CD4-positive, CD25-positive, alpha-beta regulatory T cell (primary cell): ENCODE measurements around the gene KCNJ16. TPM values are rescaled to one million over a fixed set of nuclear protein-coding genes. Genes with fewer than 3 reads are reported as not detected.
A peak's percentile ranks its signal among the peaks of the same experiment; 100 is the strongest.

Source experiments
- ATAC-seq, 2 donors: fragments of 150-1000 bp; cut with Tn5 transposase; one replicate each; pipeline ENCODE4 v1.10.0; 2021; ENCODE audit warnings: low read depth in 2 of 2, moderate number of reproducible peaks in 2 of 2, moderate library complexity in 1 of 2
- DNase-seq, 3 donors: peaks; one replicate each; pipeline versions ENCODE4 v3.0.0 to v3.0.0-alpha.2; 2012 to 2022; ENCODE audit warnings: mixed read lengths in 1 of 3
- H3K27ac ChIP-seq: one replicate; pipeline ENCODE4 v1.7.0; 2013; ENCODE audit warnings: mild to moderate bottlenecking, low read length; ENCODE audit not compliant: insufficient read depth, poor library complexity, severe bottlenecking
- H3K27me3 ChIP-seq: one replicate; pipeline ENCODE4 v1.7.0; 2013; ENCODE audit warnings: low read length; ENCODE audit not compliant: control insufficient read depth, insufficient read depth
- H3K36me3 ChIP-seq: one replicate; pipeline ENCODE4 v1.7.0; 2013; ENCODE audit warnings: mild to moderate bottlenecking, low read length, moderate library complexity; ENCODE audit not compliant: control insufficient read depth, insufficient read depth
- H3K4me1 ChIP-seq: 2 replicates; pipeline ENCODE4 v1.7.0; 2013; ENCODE audit warnings: mild to moderate bottlenecking, low read length; ENCODE audit not compliant: insufficient read depth, control insufficient read depth, poor library complexity, severe bottlenecking
- H3K4me3 ChIP-seq: one replicate; pipeline ENCODE4 v1.7.0; 2013; ENCODE audit warnings: low read depth, mild to moderate bottlenecking, low read length, moderate library complexity
- H3K9me3 ChIP-seq, 2 experiments: 1 replicate in 1 of 2; 2 replicates in 1 of 2; pipeline ENCODE4 v1.7.0; 2013; ENCODE audit warnings: low read length in 2 of 2, mild to moderate bottlenecking in 1 of 2, moderate library complexity in 1 of 2; ENCODE audit not compliant: control insufficient read depth in 2 of 2
- H3K27ac Mint-ChIP-seq, 3 donors: one replicate each; pipeline ENCODE4 v1.8.0; 2020 to 2022; ENCODE audit warnings: mild to moderate bottlenecking in 3 of 3, mixed read lengths in 3 of 3, moderate library complexity in 2 of 3
- H3K27me3 Mint-ChIP-seq: one replicate; pipeline ENCODE4 v1.8.0; 2022; ENCODE audit warnings: mild to moderate bottlenecking, mixed read lengths
- H3K36me3 Mint-ChIP-seq: one replicate; pipeline ENCODE4 v1.8.0; 2020; ENCODE audit warnings: mixed read lengths
- H3K4me1 Mint-ChIP-seq, 4 donors: one replicate each; pipeline ENCODE4 v1.8.0; 2020 to 2022; ENCODE audit warnings: mixed read lengths in 4 of 4, mild to moderate bottlenecking in 1 of 4
- H3K4me3 Mint-ChIP-seq, 4 donors: one replicate each; pipeline ENCODE4 v1.8.0; 2020 to 2022; ENCODE audit warnings: mild to moderate bottlenecking in 4 of 4, mixed read lengths in 4 of 4, moderate library complexity in 3 of 4
- H3K9me3 Mint-ChIP-seq, 7 donors: one replicate each; pipeline ENCODE4 v1.8.0; 2020 to 2022; ENCODE audit warnings: mixed read lengths in 7 of 7, mild to moderate bottlenecking in 3 of 7, moderate library complexity in 2 of 7
- polyA plus RNA-seq, 4 donors: library from polyadenylated mRNA; unstranded; fragments of 300-500 nt; fragmentation: Illumina TruSeq; gene quantifications; one replicate each; pipeline ENCODE4 v1.2.3, GENCODE V29; 2021
- total RNA-seq: library from RNA; stranded (reverse); gene quantifications from one replicate; pipeline ENCODE4 v1.2.3, GENCODE V29; 2022

Gene KCNJ16
- total and polyA plus RNA-seq, 5 donors from 2014 or later, result not detected

DNA sequence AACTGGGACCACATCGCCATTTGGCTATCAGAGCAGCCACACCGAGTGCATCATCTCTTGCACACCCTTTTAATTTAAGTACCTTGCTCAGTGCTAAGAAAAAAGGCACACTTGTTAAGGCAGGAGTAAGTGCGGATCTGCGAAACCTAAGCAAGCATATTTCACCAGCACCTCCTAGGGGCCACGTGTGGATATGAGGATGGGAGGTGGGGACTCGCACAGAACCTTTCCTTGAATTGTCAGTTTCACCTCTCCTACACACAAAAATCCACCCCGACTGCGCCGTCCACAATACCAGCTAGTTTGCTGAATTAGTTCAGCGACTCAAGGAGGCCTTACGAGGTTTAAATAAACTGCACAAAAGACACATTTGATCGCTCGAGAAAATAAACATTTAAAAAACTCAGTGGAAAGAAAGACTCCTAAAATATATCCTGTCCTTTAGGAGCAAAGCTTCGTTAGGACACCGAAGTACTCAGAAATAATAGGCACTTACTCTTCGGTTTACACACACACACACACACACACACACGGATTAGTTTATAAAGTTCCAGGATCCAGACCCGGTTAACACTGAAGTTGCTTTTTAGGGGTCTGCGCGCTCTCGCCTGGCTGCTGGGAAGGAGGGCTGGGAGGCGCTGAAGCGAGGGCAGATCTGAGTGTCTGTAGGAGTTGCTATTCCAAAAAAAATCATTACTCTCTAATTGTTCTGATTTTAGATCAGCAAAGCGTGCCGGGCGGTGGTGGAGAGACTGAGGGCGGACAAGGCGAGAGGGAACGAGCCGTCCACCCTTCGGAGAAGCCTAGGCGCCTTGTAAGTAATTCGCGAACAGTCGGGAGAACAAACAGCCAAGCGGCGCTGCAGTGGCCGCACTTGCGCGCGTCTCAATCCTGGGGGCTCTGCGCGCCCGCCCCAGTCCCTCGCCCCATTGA is 93.3 kb downstream of the KCNJ16 start:
- Mint-ChIP-seq H3K4me1 (peaks cover 0 to 15% (median 10%) of the 10 kb centered on the region in 4 donors), H3K36me3 (no peaks in the 10 kb centered on the region), H3K9me3 (peaks cover 0 to 7% (median 0%) of the 10 kb centered on the region in 7 donors), H3K27ac (no peak overlapping the region), H3K4me3 (peak overlapping the region in 2 of 4 donors; percentile 40 to 59), H3K27me3 (peaks cover 57% of the 10 kb centered on the region)
- Histone ChIP-seq H3K36me3 (no peaks in the 10 kb centered on the region), H3K4me1 (no peaks in the 10 kb centered on the region), H3K9me3 (no peaks in the 10 kb centered on the region), H3K27ac (no peak overlapping the region), H3K4me3 (no peak overlapping the region), H3K27me3 (peaks cover 25% of the 10 kb centered on the region)
- no peak for ATAC-seq
- DNase-seq, result peak in 1 of 3 donors; percentile 30

DNA sequence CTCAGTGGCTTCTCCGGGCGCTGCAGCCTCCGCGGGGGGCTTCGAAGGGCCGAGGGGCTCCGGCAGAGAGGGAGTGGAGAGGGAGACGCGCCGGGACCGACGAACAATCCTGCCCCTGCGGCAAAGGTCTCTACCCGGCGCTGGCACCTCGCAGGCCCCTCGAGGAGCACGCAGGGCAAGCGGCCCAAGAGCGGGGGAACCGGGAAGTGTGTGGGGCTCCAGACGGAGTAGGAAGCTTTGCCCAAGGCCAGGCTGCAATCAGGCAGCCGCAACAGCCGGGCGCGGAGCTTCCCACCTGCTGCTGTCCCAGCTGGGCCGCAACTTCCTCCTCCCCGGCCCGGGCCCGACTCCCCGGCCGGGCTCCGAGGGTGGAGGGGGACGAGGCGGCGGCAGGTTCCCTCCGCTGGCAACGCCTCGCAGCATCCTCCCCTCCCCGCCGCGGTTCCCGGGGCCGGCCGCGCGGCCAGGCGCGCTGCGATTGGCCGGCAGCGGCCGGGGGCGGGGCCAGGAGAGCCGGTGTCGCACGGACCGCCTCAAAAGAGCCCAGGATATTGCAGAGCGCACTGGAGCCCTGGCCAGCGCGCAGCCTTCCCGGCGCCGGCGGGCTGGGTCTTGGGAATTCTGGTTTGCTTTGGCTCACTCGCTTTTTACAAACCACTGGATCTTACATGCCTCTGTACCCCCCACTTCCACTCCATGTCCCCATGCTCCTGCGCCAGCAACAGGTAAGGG is 94.1 kb downstream of the KCNJ16 start, which contains the start of gene KCNJ2:
TSS of gene KCNJ2 (plus strand) at position 556 of the 732 bp plus-strand sequence. CDS start 5,508 bp downstream, outside the sequence.
- Mint-ChIP-seq H3K4me3 (peak within 1 kb of the TSS in 3 of 4 donors; percentile 46 to 76 (median 68)), H3K36me3 (no peaks in the 10 kb centered on the region), H3K4me1 (peaks cover 0 to 15% (median 10%) of the 10 kb centered on the region in 4 donors), H3K27ac (no peak within 1 kb of the TSS), H3K27me3 (peaks cover 53% of the 10 kb centered on the region), H3K9me3 (peaks cover 0 to 7% (median 0%) of the 10 kb centered on the region in 7 donors)
- DNase-seq (peak in 2 of 3 donors; percentile 2 to 60), ATAC-seq (peak; percentile 48 to 59)
- Histone ChIP-seq H3K27ac (no peak within 1 kb of the TSS), H3K27me3 (peaks cover 25% of the 10 kb centered on the region), H3K36me3 (no peaks in the 10 kb centered on the region), H3K4me1 (no peaks in the 10 kb centered on the region), H3K4me3 (no peak within 1 kb of the TSS), H3K9me3 (no peaks in the 10 kb centered on the region)

DNA sequence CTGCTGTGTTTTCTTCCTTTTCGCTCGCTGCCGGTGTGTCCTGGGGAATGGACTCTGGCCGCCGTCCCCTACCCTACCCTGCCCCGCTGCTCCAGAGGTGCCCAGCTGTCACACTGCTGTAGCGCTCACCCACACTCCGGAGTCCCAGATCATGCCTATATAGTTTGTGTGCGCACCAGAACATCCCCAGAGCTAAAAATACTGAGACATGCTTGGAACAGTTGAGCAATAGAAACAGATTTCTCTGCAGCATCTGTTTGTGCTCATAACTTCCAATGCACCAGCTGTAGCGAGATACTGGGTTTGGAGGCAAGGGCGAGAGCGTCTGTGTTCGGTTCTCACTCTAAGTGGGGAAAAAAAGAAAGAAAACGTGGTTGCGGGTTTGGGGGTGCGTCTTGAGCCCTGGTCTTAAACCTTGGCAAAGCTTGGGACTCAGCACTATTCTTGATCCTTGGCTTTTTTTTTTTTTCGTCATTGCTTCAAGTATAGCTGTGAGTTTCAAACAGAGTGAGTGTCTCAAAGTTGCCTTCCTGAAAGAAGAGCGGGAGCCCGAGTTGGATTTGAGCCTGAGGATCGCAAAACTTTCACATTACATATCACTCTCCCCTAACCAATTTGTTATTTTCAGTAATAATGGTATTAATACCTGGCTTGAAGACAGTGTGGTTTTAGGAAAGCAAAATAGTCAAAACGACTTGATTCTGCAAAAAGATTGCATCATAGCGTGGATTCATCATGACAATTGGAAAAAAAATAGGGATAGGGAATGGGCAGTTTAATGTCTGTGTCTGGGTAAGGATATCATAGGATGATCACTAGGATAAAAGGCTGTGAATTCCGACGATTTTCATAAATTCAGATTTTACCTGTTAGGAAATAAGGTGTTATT is 94.9 kb downstream of the KCNJ16 start:
- peaks cover 48% of the 10 kb centered on the region for H3K27me3 Mint-ChIP-seq
- peak overlapping the region in 3 of 4 donors; percentile 46 to 76 (median 68) for H3K4me3 Mint-ChIP-seq
- Histone ChIP-seq H3K4me1 (no peaks in the 10 kb centered on the region), H3K36me3 (no peaks in the 10 kb centered on the region), H3K27me3 (peaks cover 25% of the 10 kb centered on the region), H3K27ac (no peak overlapping the region), H3K4me3 (no peak overlapping the region), H3K9me3 (no peaks in the 10 kb centered on the region)
- no peaks in the 10 kb centered on the region for H3K36me3 Mint-ChIP-seq
- no peak overlapping the region for H3K27ac Mint-ChIP-seq
- DNase-seq, result peak in 1 of 3 donors; percentile 0
- ATAC-seq, result no peak
- peaks cover 0 to 15% (median 10%) of the 10 kb centered on the region in 4 donors for H3K4me1 Mint-ChIP-seq
- peaks cover 0 to 3% (median 0%) of the 10 kb centered on the region in 7 donors for H3K9me3 Mint-ChIP-seq

DNA sequence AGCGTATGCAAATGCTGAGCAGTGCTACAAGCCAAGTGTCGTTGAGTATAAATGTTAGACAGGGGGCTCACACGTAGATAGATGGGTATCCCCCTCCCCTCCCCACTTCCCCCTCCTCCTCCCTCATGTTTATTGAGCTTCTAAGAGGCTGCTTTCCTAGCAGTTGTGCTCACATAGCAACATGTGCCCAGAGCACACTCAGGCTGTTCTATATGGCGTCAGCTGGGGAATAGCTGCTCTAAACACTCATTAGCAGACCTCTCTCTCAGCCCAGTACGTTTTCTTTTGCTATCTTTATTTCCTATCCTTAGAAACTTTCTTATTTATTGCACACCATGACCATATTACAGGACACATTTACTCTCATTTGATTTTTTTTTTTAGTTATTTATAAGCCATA is 96.1 kb downstream of the KCNJ16 start:
- Mint-ChIP-seq H3K27ac (peak overlapping the region in 1 of 3 donors; percentile 28), H3K36me3 (no peaks in the 10 kb centered on the region), H3K4me1 (peaks cover 0 to 15% (median 10%) of the 10 kb centered on the region in 4 donors), H3K4me3 (no peak overlapping the region), H3K27me3 (peaks cover 48% of the 10 kb centered on the region), H3K9me3 (peaks cover 0 to 5% (median 0%) of the 10 kb centered on the region in 7 donors)
- Histone ChIP-seq H3K9me3 (no peaks in the 10 kb centered on the region), H3K4me3 (no peak overlapping the region), H3K27me3 (peaks cover 25% of the 10 kb centered on the region), H3K27ac (no peak overlapping the region), H3K4me1 (no peaks in the 10 kb centered on the region), H3K36me3 (no peaks in the 10 kb centered on the region)
- DNase-seq (no peak), ATAC-seq (no peak)

DNA sequence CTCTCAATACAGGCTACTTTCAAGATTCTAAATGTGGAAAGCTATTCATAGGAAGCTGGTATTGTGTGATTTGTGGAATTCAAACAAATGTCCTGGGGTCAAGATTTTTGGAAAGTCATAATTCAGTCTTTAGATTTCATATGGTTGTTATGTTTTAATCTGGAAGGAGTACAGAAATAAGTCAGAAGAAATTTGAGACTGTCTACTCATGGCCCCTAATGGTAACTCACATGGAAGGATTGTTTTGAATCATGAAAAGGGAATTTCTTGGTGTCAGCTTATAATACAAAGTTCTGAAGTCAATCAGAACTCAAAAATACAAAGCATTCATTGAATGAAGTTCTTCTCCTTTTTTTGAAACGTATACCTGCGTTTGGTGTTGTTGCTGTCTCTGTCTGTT is 97.4 kb downstream of the KCNJ16 start:
- Histone ChIP-seq H3K27ac (no peak overlapping the region), H3K4me1 (no peaks in the 10 kb centered on the region), H3K27me3 (peaks cover 21% of the 10 kb centered on the region), H3K9me3 (no peaks in the 10 kb centered on the region), H3K36me3 (no peaks in the 10 kb centered on the region), H3K4me3 (no peak overlapping the region)
- Mint-ChIP-seq H3K9me3 (peaks cover 0 to 5% (median 1%) of the 10 kb centered on the region in 7 donors), H3K4me1 (peaks cover 0 to 15% (median 12%) of the 10 kb centered on the region in 4 donors), H3K36me3 (no peaks in the 10 kb centered on the region), H3K27ac (no peak overlapping the region), H3K27me3 (peaks cover 44% of the 10 kb centered on the region), H3K4me3 (no peak overlapping the region)
- DNase-seq (no peak), ATAC-seq (no peak)

DNA sequence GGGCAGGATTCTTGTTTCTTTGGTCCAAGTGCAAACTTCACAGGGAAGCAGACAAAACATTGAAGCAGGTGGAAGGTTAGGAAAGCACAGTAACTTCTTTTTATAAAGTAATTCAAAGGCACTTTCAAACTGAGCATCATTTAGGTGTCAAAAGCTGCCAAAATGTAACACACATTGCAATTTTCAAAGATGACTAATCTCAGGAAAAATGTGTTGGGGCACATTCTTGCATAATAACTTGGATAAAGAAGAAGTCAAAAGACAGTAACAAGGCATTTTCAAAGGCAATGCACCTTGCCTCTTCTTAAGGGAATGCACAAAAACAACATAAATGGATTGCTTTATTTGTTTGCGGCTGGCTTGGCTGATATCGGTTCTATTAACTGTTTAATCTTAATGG is 97.9 kb downstream of the KCNJ16 start:
- no peaks in the 10 kb centered on the region for H3K9me3 ChIP-seq
- Mint-ChIP-seq H3K27ac (no peak overlapping the region), H3K4me3 (no peak overlapping the region), H3K27me3 (peaks cover 41% of the 10 kb centered on the region), H3K4me1 (peaks cover 0 to 15% (median 12%) of the 10 kb centered on the region in 4 donors), H3K36me3 (no peaks in the 10 kb centered on the region), H3K9me3 (peaks cover 0 to 5% (median 1%) of the 10 kb centered on the region in 7 donors)
- no peaks in the 10 kb centered on the region for H3K36me3 ChIP-seq
- H3K27ac ChIP-seq, result no peak overlapping the region
- ATAC-seq (no peak), DNase-seq (no peak)
- H3K4me3 ChIP-seq, result no peak overlapping the region
- peaks cover 18% of the 10 kb centered on the region for H3K27me3 ChIP-seq
- H3K4me1 ChIP-seq, result no peaks in the 10 kb centered on the region

DNA sequence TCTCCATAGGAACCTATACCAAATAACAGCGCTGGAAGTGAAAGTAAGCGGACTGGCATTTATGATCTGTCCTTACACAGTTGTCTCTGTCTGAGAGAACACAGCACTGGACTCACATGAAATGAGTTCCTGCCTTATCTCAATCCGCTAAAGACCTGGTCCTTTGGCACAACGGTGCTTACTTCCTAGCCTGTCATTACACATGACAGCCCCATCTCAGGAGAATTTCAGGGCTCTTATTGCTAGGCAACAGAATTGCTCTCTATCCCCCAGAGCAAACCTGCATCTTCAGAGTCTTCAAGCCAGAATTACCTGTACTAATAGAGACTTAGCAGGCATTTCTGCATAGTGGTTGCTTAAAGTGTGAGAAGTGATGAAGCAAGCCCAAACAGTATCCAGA is 98.7 kb downstream of the KCNJ16 start:
- DNase-seq, result no peak
- Mint-ChIP-seq H3K9me3 (peaks cover 0 to 5% (median 0%) of the 10 kb centered on the region in 7 donors), H3K4me3 (no peak overlapping the region), H3K4me1 (peaks cover 0 to 11% (median 10%) of the 10 kb centered on the region in 4 donors), H3K36me3 (no peaks in the 10 kb centered on the region), H3K27ac (no peak overlapping the region), H3K27me3 (peaks cover 37% of the 10 kb centered on the region)
- Histone ChIP-seq H3K9me3 (no peaks in the 10 kb centered on the region), H3K4me3 (no peak overlapping the region), H3K27ac (no peak overlapping the region), H3K4me1 (no peaks in the 10 kb centered on the region), H3K36me3 (no peaks in the 10 kb centered on the region), H3K27me3 (peaks cover 14% of the 10 kb centered on the region)
- no peak for ATAC-seq
